GM18499 (cell line): ENCODE results near the gene PPP1R14D.

ENCODE experiments used
- ATAC-seq: cut with Tn5 transposase; IDR thresholded peaks from one replicate; pipeline ENCODE4 v1.9.1; 2021; ENCODE audit warnings: moderate number of reproducible peaks; ENCODE audit not compliant: insufficient read depth, unreplicated experiment

PPP1R14D gene

GRCh38 chr15:40823572-40824343 lies 4.8 kb downstream of the PPP1R14D start:
- no peak for ATAC-seq

DNA sequence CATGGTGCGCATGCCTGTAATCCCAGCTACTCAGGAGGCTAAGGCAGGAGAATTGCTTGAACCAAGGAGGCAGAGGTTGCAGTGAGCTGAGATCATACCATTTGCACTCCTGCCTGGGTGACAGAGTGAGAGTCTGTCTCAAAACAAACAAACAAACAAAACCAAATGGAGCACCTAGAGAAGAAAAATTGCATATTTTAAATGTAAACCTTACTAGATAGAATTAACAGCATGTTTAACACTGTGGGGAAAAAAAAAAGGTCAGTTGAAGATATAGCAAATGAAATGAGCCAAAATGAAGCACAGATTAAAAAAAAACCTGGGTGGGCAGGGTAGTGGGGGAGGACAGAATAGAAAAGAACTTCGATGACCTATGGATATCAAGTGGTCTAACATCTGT lies 7.3 kb downstream of the PPP1R14D start:
- no peak for ATAC-seq

GRCh38 chr15:40819048-40819447 lies 9.5 kb downstream of the PPP1R14D start:
- ATAC-seq, result no peak

DNA sequence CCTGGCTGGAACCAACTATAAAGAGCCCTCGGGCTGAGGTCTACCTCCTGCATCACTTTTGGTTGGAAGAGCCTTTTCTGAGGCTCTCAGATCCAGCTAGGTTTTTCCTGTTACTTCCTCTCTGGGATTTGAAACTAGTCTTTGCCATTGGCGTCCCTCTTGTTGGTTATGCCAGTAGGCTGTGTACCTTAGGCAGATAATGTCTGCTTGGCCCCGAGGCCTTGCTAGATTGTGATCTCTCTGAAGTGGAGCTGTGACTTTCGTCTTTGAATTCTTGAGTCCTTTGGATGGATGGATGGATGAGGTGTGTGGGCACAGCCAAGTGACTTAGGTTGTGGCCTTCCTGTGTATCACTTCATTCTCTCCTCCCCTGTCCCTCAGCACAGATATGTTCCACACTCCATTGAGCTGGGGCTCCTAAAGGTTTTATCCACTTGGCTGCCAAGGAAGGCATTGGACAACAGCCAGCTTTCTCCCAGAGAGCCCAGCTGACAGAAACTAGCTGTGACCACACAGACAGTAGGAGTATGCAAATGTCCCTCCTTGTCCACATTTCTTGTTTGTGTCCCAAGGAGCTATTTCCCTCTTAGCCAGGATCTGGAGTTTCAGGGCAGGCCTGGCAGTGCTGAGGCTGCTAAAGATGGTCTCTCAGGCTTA lies 13.3 kb downstream of the PPP1R14D start:
- ATAC-seq, result no peak

DNA sequence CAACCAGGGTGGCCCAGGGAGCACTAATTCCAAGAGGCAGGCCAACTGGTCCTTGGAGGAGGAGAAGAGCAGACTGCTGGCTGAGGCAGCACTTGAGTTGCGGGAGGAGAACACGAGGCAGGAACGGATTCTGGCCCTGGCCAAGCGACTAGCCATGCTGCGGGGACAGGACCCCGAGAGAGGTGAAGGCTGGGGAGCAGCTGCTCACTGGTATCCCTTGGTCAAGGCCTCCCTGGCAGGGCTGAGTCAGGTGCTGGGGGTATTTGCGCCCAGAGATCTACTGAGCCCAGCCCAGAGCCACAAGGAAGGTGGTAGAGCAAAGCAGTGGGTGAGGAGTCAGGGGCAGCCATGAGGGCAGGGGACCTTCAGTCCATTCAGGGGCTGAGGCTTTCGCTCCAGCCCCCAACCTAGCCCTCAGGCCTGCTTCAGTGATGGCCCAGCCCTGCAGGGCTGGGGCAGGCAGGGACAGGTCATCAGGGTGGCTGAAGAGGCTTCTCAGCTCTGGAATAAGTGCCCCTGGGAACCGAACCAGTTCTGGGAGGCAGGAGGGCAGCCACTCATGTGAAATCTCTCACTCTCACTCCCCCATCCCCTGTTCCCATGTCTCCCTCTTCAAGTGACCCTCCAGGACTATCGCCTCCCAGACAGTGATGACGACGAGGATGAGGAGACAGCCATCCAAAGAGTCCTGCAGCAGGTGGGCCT lies 15.6 kb downstream of the PPP1R14D start:
- no peak for ATAC-seq

- no peak for ATAC-seq
These were observed 19.6 kb downstream of the PPP1R14D start for GRCh38 chr15:40808861-40809450.

DNA sequence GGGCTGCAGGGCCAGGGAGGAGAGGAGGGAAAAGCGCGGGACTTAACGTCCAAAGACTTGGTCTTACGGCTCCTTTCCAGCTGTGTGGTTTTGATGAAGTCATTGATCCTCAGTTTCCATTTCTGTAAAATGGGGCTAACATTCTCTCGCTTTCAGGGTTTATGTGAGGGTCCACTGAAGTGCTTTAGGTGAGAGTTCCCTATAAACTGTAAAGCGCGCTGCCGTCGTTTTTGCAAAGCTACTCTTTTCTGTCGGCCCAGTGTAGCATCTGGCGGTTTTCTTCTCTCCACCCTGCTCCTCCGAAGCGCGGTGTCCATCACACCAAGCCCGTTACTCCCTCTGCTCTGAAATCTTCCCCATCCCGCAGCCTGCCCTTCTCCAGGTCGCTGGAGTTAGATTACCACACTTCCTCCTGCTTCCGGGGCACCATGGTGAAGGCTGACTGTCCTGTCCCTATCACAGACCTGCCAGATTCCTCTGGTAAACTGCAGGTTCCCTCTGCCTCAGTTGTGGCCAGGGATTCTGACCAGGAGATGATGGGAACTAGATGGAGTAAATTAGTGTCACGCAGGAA lies 20.5 kb downstream of the PPP1R14D start:
- no peak for ATAC-seq

DNA sequence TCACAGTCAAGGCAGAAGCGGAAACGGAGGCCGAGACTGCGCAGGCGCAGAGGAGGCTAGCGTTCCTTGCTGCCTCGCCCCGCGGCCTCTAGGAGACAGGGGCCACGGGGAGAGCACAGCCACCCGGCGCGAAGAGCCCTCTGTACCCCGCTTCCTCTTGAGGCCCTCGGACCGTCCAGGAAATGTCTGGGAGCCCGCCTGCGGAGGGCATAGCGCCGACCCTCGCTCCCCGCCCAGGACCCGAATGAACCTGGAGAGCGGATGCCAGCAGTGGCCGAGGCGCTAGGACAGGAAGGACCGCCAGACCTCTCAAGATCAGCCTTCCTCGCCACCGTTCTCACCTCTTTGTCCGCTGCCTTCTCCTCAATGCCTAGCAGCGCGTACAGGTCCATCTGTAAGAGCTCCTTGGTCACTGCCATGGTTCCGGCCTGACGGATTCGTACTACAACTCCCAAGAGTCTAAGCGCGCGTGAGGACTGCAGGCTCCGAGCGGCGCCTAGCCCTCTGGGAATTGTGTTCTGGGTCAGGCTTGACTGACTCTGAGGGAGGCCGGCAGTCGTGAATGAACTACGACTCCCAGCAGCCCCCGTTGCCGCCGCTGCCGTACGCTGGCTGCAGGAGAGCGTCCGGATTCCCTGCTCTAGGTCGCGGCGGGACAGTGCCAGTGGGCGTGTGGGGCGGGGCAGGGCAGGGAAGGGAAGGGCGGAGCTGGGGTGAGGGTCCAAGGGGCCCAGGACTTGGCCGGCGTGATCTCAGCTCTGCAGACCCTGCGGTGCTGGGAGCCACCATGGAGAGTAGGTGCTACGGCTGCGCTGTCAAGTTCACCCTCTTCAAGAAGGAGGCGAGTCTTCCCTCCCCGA lies 21.2 kb downstream of the PPP1R14D start, which contains the start of the genes DNAJC17 and ZFYVE19:
Gene DNAJC17, minus strand, starts transcription at position 446 of the 860 bp plus-strand sequence. Its CDS starts 27 bp downstream, at position 419.
Gene ZFYVE19, plus strand, starts transcription at position 62 of the 860 bp plus-strand sequence. Its CDS starts 501 bp downstream, at position 563.
- peak; percentile 80 for ATAC-seq

GRCh38 chr15:40806672-40807027 lies 21.9 kb downstream of the PPP1R14D start:
- ATAC-seq, result no peak

DNA sequence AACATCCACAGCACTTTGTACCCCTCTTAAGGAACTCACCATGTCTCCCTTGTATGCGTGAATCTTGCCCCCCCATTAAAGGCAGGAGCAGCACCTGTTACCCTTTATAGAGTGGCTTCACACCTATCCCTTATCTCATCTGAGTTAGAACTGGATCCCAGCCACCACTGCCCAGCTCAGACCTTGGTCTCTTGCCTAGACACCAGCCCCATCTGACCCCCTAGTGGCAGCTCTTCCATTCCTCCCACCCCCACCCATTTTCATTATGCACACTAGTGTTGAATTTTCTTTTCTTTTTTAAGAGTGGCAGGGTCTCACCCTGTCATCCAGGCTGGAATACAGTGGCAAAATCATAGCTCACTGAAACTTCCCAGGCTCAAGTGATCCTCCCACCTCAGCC lies 24.8 kb downstream of the PPP1R14D start:
- ATAC-seq, result no peak

- no peak for ATAC-seq
These were observed 25.4 kb downstream of the PPP1R14D start for GRCh38 chr15:40803076-40803475.

GRCh38 chr15:40799523-40799922 lies 29.0 kb downstream of the PPP1R14D start:
- ATAC-seq, result no peak

DNA sequence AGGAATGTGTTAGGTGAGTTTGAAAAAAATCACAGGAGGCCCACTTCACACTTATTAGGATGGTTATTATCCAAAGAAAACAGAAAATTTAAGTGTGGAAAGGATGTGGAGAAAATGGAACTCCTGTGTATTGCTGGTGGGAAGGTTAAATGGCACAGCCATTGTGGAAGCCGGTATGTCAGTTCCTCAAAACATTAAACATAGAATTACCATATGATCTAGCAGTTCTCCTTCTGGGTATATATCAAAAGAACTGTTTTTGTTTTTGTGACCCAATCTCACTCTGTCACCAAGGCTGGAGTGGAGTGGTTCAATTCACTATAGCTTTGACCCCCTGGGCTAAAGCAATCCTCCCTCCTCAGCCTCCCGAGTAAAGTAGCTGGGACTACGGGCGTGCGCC lies 32.0 kb downstream of the PPP1R14D start:
- ATAC-seq, result no peak

- ATAC-seq, result no peak
These were observed 32.5 kb downstream of the PPP1R14D start for GRCh38 chr15:40796041-40796440.

DNA sequence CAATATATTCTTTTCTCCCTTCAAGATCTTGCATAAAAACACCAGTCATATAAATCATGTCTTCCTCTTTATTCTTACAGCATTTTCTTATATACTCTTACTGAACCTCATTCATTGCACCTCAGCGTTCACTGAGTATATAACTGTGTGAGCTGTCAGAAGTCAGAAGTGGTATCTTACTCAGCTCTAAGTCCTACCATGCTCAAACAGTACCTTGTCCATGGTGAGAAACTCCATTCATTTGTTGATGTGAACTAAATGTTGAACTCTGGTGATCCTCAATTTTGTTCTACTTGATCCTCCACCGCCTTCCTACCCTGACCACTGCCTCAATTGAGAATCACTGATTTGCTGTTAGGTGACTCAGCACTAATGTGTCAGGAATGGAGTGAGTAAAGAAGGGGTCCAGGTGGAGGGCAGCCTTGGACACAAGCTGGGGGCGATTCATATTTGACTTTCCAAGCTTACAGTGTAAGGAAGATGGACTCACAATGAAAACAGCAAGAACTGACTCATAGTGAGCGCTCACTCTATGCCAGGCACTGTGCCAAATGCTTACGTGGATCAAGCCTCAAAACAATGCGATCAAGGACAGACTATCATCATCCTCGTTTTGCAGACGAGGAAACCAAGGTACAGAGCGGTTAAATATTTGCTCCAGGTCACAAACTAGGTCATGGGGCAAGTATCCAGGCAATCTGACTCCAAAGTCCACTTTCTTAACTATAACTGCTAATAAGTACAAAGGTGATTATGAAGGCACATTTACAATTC lies 35.1 kb downstream of the PPP1R14D start:
- ATAC-seq, result no peak

- no peak for ATAC-seq
These were observed 36.1 kb downstream of the PPP1R14D start for GRCh38 chr15:40792394-40792793.

DNA sequence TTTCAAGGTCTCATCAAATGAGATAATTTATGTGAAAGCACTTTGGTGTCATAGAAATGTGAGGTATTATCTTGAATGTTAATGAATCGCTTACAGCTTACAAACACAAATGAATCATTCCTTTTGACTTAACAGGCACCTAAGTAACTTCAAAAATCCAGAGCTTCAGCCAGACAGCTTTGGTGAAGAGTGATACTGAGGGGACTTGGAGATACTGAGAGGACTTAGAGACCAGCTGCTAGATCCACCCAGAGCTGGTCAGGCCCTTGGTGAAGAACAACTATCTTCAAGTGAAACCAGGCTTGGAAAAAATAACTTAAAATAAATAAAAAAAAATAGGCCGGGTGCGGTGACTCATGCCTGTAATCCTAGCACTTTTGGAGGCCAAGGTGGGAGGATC lies 37.8 kb downstream of the PPP1R14D start:
- no peak for ATAC-seq

- no peak for ATAC-seq
These were observed 38.5 kb downstream of the PPP1R14D start for GRCh38 chr15:40789999-40790398.

DNA sequence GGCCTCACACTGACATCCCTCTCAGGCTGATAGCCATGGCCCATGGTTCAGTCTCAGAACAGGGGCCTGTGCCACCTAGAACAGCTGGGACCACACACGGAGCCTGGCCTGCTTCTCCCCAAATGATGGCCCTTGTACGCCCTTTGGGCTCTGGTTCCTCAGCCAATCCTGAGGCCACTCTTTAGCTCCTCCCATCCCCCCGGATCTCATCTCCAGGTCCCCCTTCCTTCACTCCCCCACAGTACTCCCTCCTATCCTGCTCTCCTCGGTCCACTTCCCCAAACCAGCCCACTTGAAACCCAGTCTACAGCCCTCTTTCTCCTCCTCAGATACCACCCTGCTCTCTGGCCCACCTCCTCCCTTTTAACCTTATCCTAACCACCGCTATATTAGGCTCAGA lies 39.4 kb downstream of the PPP1R14D start:
- no peak for ATAC-seq
